T-cell (primary cell): ENCODE data around the gene ZBTB4. TPM values are rescaled to one million over a fixed set of nuclear protein-coding genes. Genes with fewer than 3 reads are reported as not detected.
"Not testable (repeated sequence)": the region's sequence is repeated elsewhere in the genome, so short reads cannot be mapped to it uniquely, and the experiment has no call there.

Source experiments
- ATAC-seq, 4 experiments: fragments of 200-7000 bp in 3 of 4; fragments of 150-1000 bp in 1 of 4; cut with Tn5 transposase; replicated peaks in 1 of 4; 1 replicate in 3 of 4; 2 replicates in 1 of 4; pipeline ENCODE4 v1.10.0; 2021; ENCODE audit warnings: moderate library complexity in 3 of 4, mild to moderate bottlenecking in 2 of 4, moderate number of reproducible peaks in 1 of 4
- CTCF ChIA-PET, 2 donors: fragments of 300-600 bp; sonication (Branson Sonifier 250); formaldehyde crosslinking; loops; one replicate each; lab custom pipeline; 2022; ENCODE audit warnings: antibody characterized with exemption in 2 of 2; lab: Charles Lee
- POLR2A ChIA-PET, 2 donors: fragments of 300-600 bp; sonication (Branson Sonifier 250); formaldehyde crosslinking; loops; one replicate each; lab custom pipeline; 2022; ENCODE audit warnings: antibody characterized with exemption in 2 of 2; lab: Charles Lee
- DNase-seq, 35 experiments: peaks; one replicate each; pipeline versions ENCODE4 v3.0.0 to v3.0.0-alpha.2; 2013 to 2023
- H3K27ac ChIP-seq: one replicate; pipeline ENCODE4 v1.5.1; 2013; ENCODE audit warnings: low read length
- H3K27me3 ChIP-seq, 2 experiments: replicated peaks in 1 of 2; 1 replicate in 1 of 2; 2 replicates in 1 of 2; pipeline versions ENCODE4 v1.6.1 to v1.7.0; 2013; ENCODE audit warnings: low read length in 1 of 2, mixed read lengths in 1 of 2; ENCODE audit not compliant: control insufficient read depth in 2 of 2, insufficient read depth in 2 of 2; ENCODE audit errors: extremely low read depth in 1 of 2
- H3K36me3 ChIP-seq, 2 donors: 1 replicate in 1 of 2; 2 replicates in 1 of 2; pipeline versions ENCODE4 v1.6.1 to v1.7.0; 2013; ENCODE audit warnings: low read length in 1 of 2; ENCODE audit not compliant: control insufficient read depth in 2 of 2, insufficient read depth in 1 of 2; ENCODE audit errors: extremely low read depth in 1 of 2
- H3K4me1 ChIP-seq, 2 experiments: 1 replicate in 1 of 2; 2 replicates in 1 of 2; pipeline versions ENCODE4 v1.6.1 to v1.7.0; 2013; ENCODE audit warnings: low read length in 2 of 2, mixed read lengths in 1 of 2; ENCODE audit not compliant: insufficient read depth in 2 of 2, control insufficient read depth in 1 of 2; ENCODE audit errors: extremely low read depth in 1 of 2
- H3K4me3 ChIP-seq, 2 donors: 1 replicate in 1 of 2; 2 replicates in 1 of 2; pipeline versions ENCODE4 v1.5.1 to v1.7.0; 2013; ENCODE audit warnings: mild to moderate bottlenecking in 2 of 2, low read length in 1 of 2, moderate library complexity in 1 of 2; ENCODE audit not compliant: control insufficient read depth in 1 of 2; ENCODE audit errors: extremely low read depth in 1 of 2
- H3K9me3 ChIP-seq: 2 replicates; pipeline ENCODE4 v1.7.0; 2013
- H3K27ac Mint-ChIP-seq, 2 donors: one replicate each; pipeline ENCODE4 v1.8.0; 2020 to 2021; ENCODE audit warnings: mild to moderate bottlenecking in 2 of 2, mixed read lengths in 2 of 2
- H3K27me3 Mint-ChIP-seq, 2 donors: one replicate each; pipeline ENCODE4 v1.8.0; 2021 to 2022; ENCODE audit warnings: mixed read lengths in 2 of 2
- H3K36me3 Mint-ChIP-seq: one replicate; pipeline ENCODE4 v1.8.0; 2021; ENCODE audit warnings: mixed read lengths
- H3K4me1 Mint-ChIP-seq, 3 donors: one replicate each; pipeline ENCODE4 v1.8.0; 2020 to 2022; ENCODE audit warnings: mixed read lengths in 3 of 3, mild to moderate bottlenecking in 1 of 3
- H3K4me3 Mint-ChIP-seq, 3 donors: one replicate each; pipeline ENCODE4 v1.8.0; 2020 to 2022; ENCODE audit warnings: mild to moderate bottlenecking in 3 of 3, mixed read lengths in 3 of 3, moderate library complexity in 3 of 3
- H3K9me3 Mint-ChIP-seq, 3 donors: one replicate each; pipeline ENCODE4 v1.8.0; 2020 to 2022; ENCODE audit warnings: mixed read lengths in 3 of 3
- WGBS: methylation state at CpG from one replicate; pipeline ENCODE4 v1.1.5; 2013; ENCODE audit warnings: missing lambda C conversion rate; ENCODE audit not compliant: insufficient coverage; 5-methylcytosine and 5-hydroxymethylcytosine counted together
- total RNA-seq, 35 experiments: library from RNA in 6 of 35; stranded (reverse) in 6 of 35; fragments of 120-200 nt in 1 of 35; gene quantifications; one replicate each; pipeline versions ENCODE4 v1.2.1 to v1.2.4 and lab custom pipeline; 2013 to 2026

ZBTB4 gene
- total RNA-seq, 5 donors from 2014 or later (not counting 1 experiment from before 2014, with no cell fraction given) = 64.0 to 86.6 (median 82.7) TPM

DNA sequence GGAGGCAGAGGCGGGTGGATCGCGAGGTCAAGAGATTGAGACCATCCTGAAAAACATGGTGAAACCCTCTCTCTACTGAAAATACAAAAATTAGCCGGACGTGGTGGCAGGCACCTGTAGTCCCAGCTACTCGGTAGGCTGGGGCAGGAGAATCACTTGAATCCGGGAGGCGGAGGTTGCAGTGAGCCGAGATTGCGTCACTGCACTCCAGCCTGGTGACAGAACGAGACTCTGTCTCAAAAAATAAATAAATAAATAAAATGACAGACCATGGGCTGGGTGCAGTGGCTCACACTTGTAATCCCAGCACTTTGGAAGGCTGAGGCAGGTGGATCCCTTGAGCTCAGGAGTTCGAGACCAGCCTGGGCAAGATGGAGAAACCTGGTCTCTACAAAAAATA, 9.6 kb downstream of the ZBTB4 start:
- POLR2A ChIA-PET = interaction anchor here in 1 of 2 donors (0.6 kb wide), 1 partner anchor 114 kb away, joined by 5 read pairs; the partner anchor contains the start of gene MPDU1
- peaks cover 25 to 49% (median 46%) of the 10 kb centered on the region in 3 donors for H3K4me1 Mint-ChIP-seq

DNA sequence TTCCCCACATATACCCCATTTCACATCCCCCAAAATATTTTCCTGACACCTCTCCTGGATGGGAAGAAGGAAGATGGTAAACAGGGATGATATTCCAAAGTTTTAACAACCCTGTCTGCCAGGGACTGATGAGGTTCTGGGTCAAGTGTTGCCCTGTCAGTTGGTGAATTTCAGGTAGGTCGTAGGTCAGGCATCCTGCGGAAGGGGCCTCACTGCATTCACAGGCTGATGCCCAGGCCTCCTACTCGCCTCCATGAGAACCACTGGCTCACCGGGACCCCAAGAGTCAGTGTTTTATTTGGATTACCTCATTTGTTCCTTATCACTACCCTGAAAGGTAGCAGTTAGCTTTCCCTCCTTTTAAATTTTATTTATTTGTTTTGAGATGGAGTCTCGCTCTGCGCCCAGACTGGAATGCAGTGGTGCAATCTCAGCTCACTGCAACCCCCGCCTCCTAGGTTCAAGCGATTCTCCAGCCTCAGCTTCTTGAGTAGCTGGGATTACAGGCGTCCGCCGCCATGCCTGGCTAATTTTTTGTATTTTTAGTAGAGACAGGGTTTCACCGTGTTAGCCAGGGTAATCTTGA, 10.5 kb downstream of the ZBTB4 start:
- Histone ChIP-seq H3K36me3 (peaks cover 5 to 35% of the 10 kb centered on the region in 2 donors), H3K4me3 (no peak overlapping the region), H3K4me1 (peaks cover 15 to 32% of the 10 kb centered on the region in 2 experiments), H3K27ac (no peak overlapping the region), H3K27me3 (no peaks in the 10 kb centered on the region), H3K9me3 (no peaks in the 10 kb centered on the region)
- DNase-seq = no peak
- Mint-ChIP-seq H3K4me3 (no peak overlapping the region), H3K27me3 (no peaks in the 10 kb centered on the region), H3K36me3 (peaks cover 10% of the 10 kb centered on the region), H3K4me1 (peaks cover 25 to 41% (median 40%) of the 10 kb centered on the region in 3 donors), H3K27ac (no peak overlapping the region), H3K9me3 (no peaks in the 10 kb centered on the region)
- ChIA-PET POLR2A (no interaction called here), CTCF (no interaction called here)
- WGBS = 86% methylated on average over 8 of the region's 12 CpGs
- ATAC-seq = no peak

More for the DNA sequence above, 9.6 kb downstream of the ZBTB4 start:
- H3K27me3 Mint-ChIP-seq, H3K27me3 ChIP-seq, H3K4me3 Mint-ChIP-seq, H3K9me3 Mint-ChIP-seq, H3K4me3 ChIP-seq, H3K36me3 Mint-ChIP-seq, H3K27ac Mint-ChIP-seq, DNase-seq, H3K27ac ChIP-seq, CTCF ChIA-PET, H3K9me3 ChIP-seq, ATAC-seq: not testable (repeated sequence)
- Histone ChIP-seq H3K36me3 (peaks cover 5 to 30% of the 10 kb centered on the region in 2 donors), H3K4me1 (peaks cover 15 to 37% of the 10 kb centered on the region in 2 experiments)
- 90% methylated on average over 4 of the region's 12 CpGs for WGBS

DNA sequence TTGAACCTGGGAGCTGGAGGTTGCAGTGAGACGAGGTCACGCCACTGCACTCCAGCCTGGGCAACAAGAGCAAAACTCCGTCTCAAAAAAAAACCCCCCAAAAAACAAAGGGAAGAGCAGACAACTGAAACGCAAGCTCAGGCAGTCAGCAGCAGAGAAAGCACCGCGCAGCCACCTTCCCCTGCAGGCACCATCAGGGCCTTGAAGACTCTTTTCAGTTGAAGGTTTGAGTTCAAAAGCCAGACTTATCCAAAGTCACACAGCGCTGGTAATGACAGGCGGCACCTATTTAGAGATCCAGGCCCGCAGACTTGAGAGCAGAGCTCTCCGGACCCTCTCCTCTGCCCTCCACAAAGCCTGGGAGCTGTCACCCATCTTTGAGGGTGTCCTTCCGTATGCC, 11.1 kb downstream of the ZBTB4 start:
- no peak overlapping the region for H3K27ac Mint-ChIP-seq
- no peak for ATAC-seq
- WGBS = 98% methylated on average over 7 of the region's 11 CpGs
- CTCF ChIA-PET = no interaction called here
- POLR2A ChIA-PET = no interaction called here
- H3K9me3 Mint-ChIP-seq = no peaks in the 10 kb centered on the region
- no peaks in the 10 kb centered on the region for H3K27me3 ChIP-seq
- H3K36me3 Mint-ChIP-seq = peaks cover 10% of the 10 kb centered on the region
- H3K4me3 ChIP-seq = no peak overlapping the region
- H3K9me3 ChIP-seq = no peaks in the 10 kb centered on the region
- no peak overlapping the region for H3K27ac ChIP-seq
- H3K4me3 Mint-ChIP-seq = no peak overlapping the region
- no peaks in the 10 kb centered on the region for H3K27me3 Mint-ChIP-seq
- H3K36me3 ChIP-seq = peaks cover 7 to 41% of the 10 kb centered on the region in 2 donors
- peaks cover 15 to 27% of the 10 kb centered on the region in 2 experiments for H3K4me1 ChIP-seq
- peaks cover 25 to 35% (median 34%) of the 10 kb centered on the region in 3 donors for H3K4me1 Mint-ChIP-seq
- no peak for DNase-seq

DNA sequence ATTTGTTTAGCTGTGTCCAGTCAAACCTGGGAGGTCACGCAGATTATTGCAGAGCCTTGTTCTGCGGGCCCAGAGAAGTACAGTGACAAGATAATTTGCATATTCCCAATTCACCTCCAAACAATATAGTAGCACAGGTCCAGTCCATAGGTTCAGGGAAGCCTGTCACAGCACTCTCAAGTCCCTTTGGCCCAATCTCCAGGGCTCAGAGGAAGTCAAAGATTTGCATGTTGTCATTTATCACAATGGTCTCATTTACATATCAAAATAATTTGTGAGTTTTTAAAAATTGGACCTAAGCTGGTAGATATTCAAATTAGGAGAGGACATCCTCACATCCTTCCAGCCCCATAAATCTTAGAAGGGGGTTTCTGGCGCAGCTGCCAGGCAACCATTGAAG, 11.9 kb downstream of the ZBTB4 start:
- Mint-ChIP-seq H3K9me3 (no peaks in the 10 kb centered on the region), H3K36me3 (peaks cover 10% of the 10 kb centered on the region), H3K4me1 (peaks cover 19 to 30% (median 29%) of the 10 kb centered on the region in 3 donors), H3K4me3 (no peak overlapping the region), H3K27me3 (no peaks in the 10 kb centered on the region), H3K27ac (peak overlapping the region in 1 of 2 donors; percentile 31)
- H3K27ac ChIP-seq = no peak overlapping the region
- 100% methylated on average over 3 of the region's 3 CpGs for WGBS
- ATAC-seq (no peak), DNase-seq (no peak)
- H3K36me3 ChIP-seq = peaks cover 8 to 49% of the 10 kb centered on the region in 2 donors
- H3K27me3 ChIP-seq = no peaks in the 10 kb centered on the region
- ChIA-PET CTCF (no interaction called here), POLR2A (interaction anchor here in 1 of 2 donors (0.5 kb wide), 1 partner anchor 11 kb away, joined by 4 read pairs; no protein-coding TSS in a partner anchor)
- H3K9me3 ChIP-seq = no peaks in the 10 kb centered on the region
- no peak overlapping the region for H3K4me3 ChIP-seq
- peaks cover 15 to 24% of the 10 kb centered on the region in 2 experiments for H3K4me1 ChIP-seq

DNA sequence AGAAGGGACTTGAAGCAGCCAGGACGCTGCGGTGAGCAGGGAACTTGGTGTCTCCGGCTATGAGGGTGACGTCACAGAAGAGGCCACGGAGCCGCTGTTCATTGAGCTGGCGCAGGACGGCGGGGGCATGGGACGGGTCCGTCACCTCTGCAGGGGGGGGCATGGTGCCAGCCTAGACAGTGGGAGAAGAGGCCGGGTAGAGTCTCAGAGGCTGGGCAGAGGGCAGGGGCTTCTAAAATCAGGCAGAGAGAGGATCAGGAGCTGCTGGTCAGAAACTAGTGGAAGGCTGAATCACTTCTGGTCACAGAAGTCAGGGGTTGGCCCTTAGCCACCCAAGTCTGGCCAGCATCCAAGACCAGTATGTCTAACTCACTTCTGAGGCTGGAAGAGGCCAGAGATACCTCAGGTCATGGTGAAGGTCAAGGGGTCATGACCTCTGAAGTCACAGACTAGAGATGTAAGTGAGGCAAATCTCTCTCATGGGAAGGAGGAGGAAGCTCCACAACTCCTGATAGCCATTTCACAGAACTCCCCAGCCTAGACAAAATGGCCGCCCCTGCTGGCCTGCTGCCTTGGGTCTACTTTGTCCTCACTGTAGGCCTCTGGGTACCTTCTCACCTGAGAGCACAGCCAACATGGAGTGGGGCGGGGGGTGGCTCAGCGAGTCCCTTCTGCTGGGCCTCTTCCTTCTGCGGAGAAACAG, 12.6 kb downstream of the ZBTB4 start:
- DNase-seq (no peak), ATAC-seq (no peak)
- ChIA-PET POLR2A (interaction anchor here (0.5 to 0.6 kb wide), 2 partner anchors 11 to 94 kb away, joined by 4 to 8 read pairs; no protein-coding TSS in a partner anchor), CTCF (no interaction called here)
- Histone ChIP-seq H3K27ac (no peak overlapping the region), H3K4me1 (peaks cover 13 to 17% of the 10 kb centered on the region in 2 experiments), H3K9me3 (no peaks in the 10 kb centered on the region), H3K27me3 (no peaks in the 10 kb centered on the region), H3K4me3 (no peak overlapping the region), H3K36me3 (peaks cover 8 to 50% of the 10 kb centered on the region in 2 donors)
- H3K4me3 Mint-ChIP-seq = no peak overlapping the region
- no peaks in the 10 kb centered on the region for H3K9me3 Mint-ChIP-seq
- 84% methylated on average over 14 of the region's 16 CpGs for WGBS
- peaks cover 12 to 22% (median 22%) of the 10 kb centered on the region in 3 donors for H3K4me1 Mint-ChIP-seq
- peaks cover 10% of the 10 kb centered on the region for H3K36me3 Mint-ChIP-seq
- no peaks in the 10 kb centered on the region for H3K27me3 Mint-ChIP-seq
- H3K27ac Mint-ChIP-seq = peak overlapping the region in 1 of 2 donors; percentile 31

DNA sequence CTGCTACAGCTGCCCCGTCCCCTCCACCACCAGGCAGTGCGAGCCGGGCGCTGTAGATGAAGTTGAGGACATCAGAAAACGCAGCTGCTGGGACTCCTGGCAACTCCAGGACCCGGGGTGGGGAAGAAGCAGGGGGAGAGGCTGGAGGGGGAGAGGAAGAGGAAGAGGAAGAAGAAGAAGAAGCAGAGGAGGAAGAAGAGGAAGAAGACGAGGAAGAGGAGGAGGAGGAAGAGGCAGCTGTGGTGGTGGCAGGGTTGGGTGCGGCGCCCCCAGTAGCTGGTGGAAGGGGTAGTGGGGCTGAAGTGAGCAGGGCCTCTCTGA, 13.2 kb downstream of the ZBTB4 start:
- 83% methylated on average over 4 of the region's 9 CpGs for WGBS
- Histone ChIP-seq H3K27ac (no peak overlapping the region), H3K4me1 (peaks cover 9 to 15% of the 10 kb centered on the region in 2 experiments), H3K9me3 (no peaks in the 10 kb centered on the region), H3K4me3 (no peak overlapping the region), H3K36me3 (peaks cover 8 to 50% of the 10 kb centered on the region in 2 donors), H3K27me3 (no peaks in the 10 kb centered on the region)
- POLR2A ChIA-PET = interaction anchor here in 1 of 2 donors (0.6 kb wide), 1 partner anchor 94 kb away, joined by 8 read pairs; no protein-coding TSS in a partner anchor
- Mint-ChIP-seq H3K36me3 (peaks cover 12% of the 10 kb centered on the region), H3K9me3 (no peaks in the 10 kb centered on the region), H3K4me1 (peaks cover 7 to 17% (median 16%) of the 10 kb centered on the region in 3 donors), H3K27ac (no peak overlapping the region), H3K27me3 (no peaks in the 10 kb centered on the region), H3K4me3 (no peak overlapping the region)
- CTCF ChIA-PET = no interaction called here
- ATAC-seq (no peak), DNase-seq (no peak)
